EH (cell line): ENCODE data around the gene IL17RE.
"Not testable (repeated sequence)": the region's sequence is repeated elsewhere in the genome, so short reads cannot be mapped to it uniquely, and the experiment has no call there.

Experiments
- DNase-seq: peaks from one replicate; pipeline ENCODE4 v3.0.0-alpha.2; 2015; ENCODE audit warnings: low read depth

Gene IL17RE

GRCh38 chr3:9902372-9903237 lies at the start of gene IL17RE:
IL17RE (plus strand) TSS chr3:9902848; CDS start chr3:9902933, 85 bp downstream.
- DNase-seq, result peak; percentile 27

- not testable (repeated sequence) for DNase-seq
Measured at GRCh38 chr3:9854291-9854940, 48.2 kb upstream of the IL17RE start.

GRCh38 chr3:9855594-9855993 lies 47.1 kb upstream of the IL17RE start:
- no peak for DNase-seq

- DNase-seq, result no peak
Measured at GRCh38 chr3:9859530-9860025, 43.1 kb upstream of the IL17RE start.

GRCh38 chr3:9861201-9861600 lies 41.4 kb upstream of the IL17RE start:
- DNase-seq, result no peak

- no peak for DNase-seq
Measured at GRCh38 chr3:9861626-9862130, 41.0 kb upstream of the IL17RE start.

GRCh38 chr3:9862391-9863057 lies 40.1 kb upstream of the IL17RE start:
- DNase-seq, result peak; percentile 65

GRCh38 chr3:9863058-9863772 lies 39.4 kb upstream of the IL17RE start:
- no peak for DNase-seq

GRCh38 chr3:9864200-9864927 lies 38.3 kb upstream of the IL17RE start:
- DNase-seq, result peak; percentile 84

- DNase-seq, result not testable (repeated sequence)
Measured at GRCh38 chr3:9865125-9865637, 37.5 kb upstream of the IL17RE start.

- DNase-seq, result peak; percentile 51
Measured at GRCh38 chr3:9866639-9867038, 36.0 kb upstream of the IL17RE start.

- no peak for DNase-seq
Measured at GRCh38 chr3:9867106-9867505, 35.5 kb upstream of the IL17RE start.

- no peak for DNase-seq
Measured at GRCh38 chr3:9869955-9870354, 32.7 kb upstream of the IL17RE start.

GRCh38 chr3:9870978-9871377 lies 31.7 kb upstream of the IL17RE start:
- peak; percentile 82 for DNase-seq

GRCh38 chr3:9872067-9872466 lies 30.6 kb upstream of the IL17RE start:
- DNase-seq, result not testable (repeated sequence)

- no peak for DNase-seq
Measured at GRCh38 chr3:9875448-9875847, 27.2 kb upstream of the IL17RE start.

- not testable (repeated sequence) for DNase-seq
Measured at GRCh38 chr3:9876255-9876654, 26.4 kb upstream of the IL17RE start.

GRCh38 chr3:9876991-9877390 lies 25.7 kb upstream of the IL17RE start:
- DNase-seq, result no peak

GRCh38 chr3:9878700-9879099 lies 23.9 kb upstream of the IL17RE start:
- DNase-seq, result no peak

- DNase-seq, result no peak
Measured at GRCh38 chr3:9879830-9880549, 22.7 kb upstream of the IL17RE start, which contains the start of gene CIDEC. CIDEC (minus strand) TSS chr3:9880253; CDS start chr3:9878486, 1,767 bp downstream.
